Osteoblast (primary cell): Measurements from ENCODE around the gene IST1. TPM values are rescaled to one million over a fixed set of nuclear protein-coding genes. Genes with fewer than 3 reads are reported as not detected.

Experiments
- DNase-seq: peaks from one replicate; pipeline ENCODE4 v3.0.0; 2011; ENCODE audit warnings: low spot score, mixed read lengths; ENCODE audit not compliant: insufficient read length; ENCODE audit errors: missing footprints
- H2AFZ ChIP-seq: 2 replicates; pipeline ENCODE4 v1.6.0; 2011; ENCODE audit warnings: mild to moderate bottlenecking, low read length
- H3K27ac ChIP-seq: 2 replicates; pipeline ENCODE4 v1.5.1; 2011; ENCODE audit warnings: mild to moderate bottlenecking, low read depth, low read length, moderate library complexity
- H3K27me3 ChIP-seq: 2 replicates; pipeline ENCODE4 v1.6.0; 2012; ENCODE audit warnings: mild to moderate bottlenecking, control low read depth, inconsistent platforms, low read length, moderate library complexity; ENCODE audit not compliant: insufficient read depth
- H3K36me3 ChIP-seq: 2 replicates; pipeline ENCODE4 v1.5.1; 2011; ENCODE audit warnings: mild to moderate bottlenecking, low read length, control low read depth, moderate library complexity; ENCODE audit not compliant: insufficient read depth
- H3K4me1 ChIP-seq: 2 replicates; pipeline ENCODE4 v1.5.1; 2011; ENCODE audit warnings: mild to moderate bottlenecking, low read length, control low read depth, moderate library complexity; ENCODE audit not compliant: insufficient read depth
- H3K4me2 ChIP-seq: 2 replicates; pipeline ENCODE4 v1.6.0; 2011; ENCODE audit warnings: mild to moderate bottlenecking, low read length; ENCODE audit not compliant: insufficient read depth
- H3K4me3 ChIP-seq: fragments of 200-600 bp; sonication (generic); 3 replicates; pipeline ENCODE4 v1.5.1; 2012; ENCODE audit warnings: mild to moderate bottlenecking, low read length, inconsistent platforms; ENCODE audit not compliant: insufficient read depth
- H3K79me2 ChIP-seq: 2 replicates; pipeline ENCODE4 v1.6.0; 2012; ENCODE audit warnings: mild to moderate bottlenecking, low read length, control low read depth, inconsistent platforms; ENCODE audit not compliant: insufficient read depth
- H3K9me3 ChIP-seq: 2 replicates; pipeline ENCODE4 v1.5.1; 2011; ENCODE audit warnings: low read depth, low read length, control low read depth
- H4K20me1 ChIP-seq: 2 replicates; pipeline ENCODE4 v1.6.0; 2012; ENCODE audit warnings: mild to moderate bottlenecking, low read length, control low read depth; ENCODE audit not compliant: insufficient read depth
- CTCF ChIP-seq: IDR thresholded peaks from 2 replicates; pipeline ENCODE4 v1.5.1; 2011; ENCODE audit warnings: mild to moderate bottlenecking, low read depth, low read length, moderate library complexity; ENCODE audit errors: extremely low read depth
- total RNA-seq: library from RNA; depleted of rRNA; stranded (reverse); fragments of >200 nt; gene quantifications from 2 replicates; pipeline ENCODE4 v1.2.3, GENCODE V29; 2012

Gene IST1
- total RNA-seq, 1 donor, result 229 TPM

- H3K4me1 ChIP-seq, result peaks cover 11% of the 10 kb centered on the region
- peaks cover 24% of the 10 kb centered on the region for H4K20me1 ChIP-seq
- no peak for DNase-seq
- H3K4me2 ChIP-seq, result no peak overlapping the region
- H3K9me3 ChIP-seq, result no peaks in the 10 kb centered on the region
- no peaks in the 10 kb centered on the region for H3K27me3 ChIP-seq
- no peak overlapping the region for H3K4me3 ChIP-seq
- peaks cover 56% of the 10 kb centered on the region for H3K36me3 ChIP-seq
- peaks cover 61% of the 10 kb centered on the region for H3K79me2 ChIP-seq
- H3K27ac ChIP-seq, result no peak overlapping the region
- H2AFZ ChIP-seq, result no peak overlapping the region
- TF ChIP-seq CTCF, result no peak
Observed at GRCh38 chr16:71848622-71849021, 46.7 kb upstream of the IST1 start.

GRCh38 chr16:71851746-71852145 is 43.6 kb upstream of the IST1 start:
- Histone ChIP-seq H3K36me3 (peaks cover 66% of the 10 kb centered on the region), H3K9me3 (no peaks in the 10 kb centered on the region), H3K27ac (no peak overlapping the region), H3K4me3 (no peak overlapping the region), H3K79me2 (peaks cover 76% of the 10 kb centered on the region), H3K4me1 (peaks cover 8% of the 10 kb centered on the region), H3K4me2 (no peak overlapping the region), H4K20me1 (peaks cover 28% of the 10 kb centered on the region), H2AFZ (no peak overlapping the region), H3K27me3 (no peaks in the 10 kb centered on the region)
- DNase-seq, result no peak
- no peak for TF ChIP-seq CTCF

- H3K79me2 ChIP-seq, result peaks cover 72% of the 10 kb centered on the region
- peaks cover 66% of the 10 kb centered on the region for H3K36me3 ChIP-seq
- H3K4me1 ChIP-seq, result peaks cover 4% of the 10 kb centered on the region
Observed at GRCh38 chr16:71852158-71852557, 43.2 kb upstream of the IST1 start.

GRCh38 chr16:71852561-71852960 is 42.8 kb upstream of the IST1 start:
- Histone ChIP-seq H3K36me3 (peaks cover 64% of the 10 kb centered on the region), H3K4me1 (peaks cover under 1% of the 10 kb centered on the region), H3K27ac (no peak overlapping the region), H4K20me1 (peaks cover 20% of the 10 kb centered on the region), H3K4me3 (no peak overlapping the region), H3K9me3 (no peaks in the 10 kb centered on the region), H3K27me3 (no peaks in the 10 kb centered on the region), H3K4me2 (no peak overlapping the region), H3K79me2 (peaks cover 72% of the 10 kb centered on the region), H2AFZ (no peak overlapping the region)
- TF ChIP-seq CTCF, result no peak
- no peak for DNase-seq

More at GRCh38 chr16:71852158-71852557, 43.2 kb upstream of the IST1 start:
- no peak overlapping the region for H3K4me2 ChIP-seq
- H3K9me3 ChIP-seq, result no peaks in the 10 kb centered on the region
- H3K27ac ChIP-seq, result no peak overlapping the region
- no peaks in the 10 kb centered on the region for H3K27me3 ChIP-seq
- no peak overlapping the region for H3K4me3 ChIP-seq
- no peak for TF ChIP-seq CTCF
- no peak for DNase-seq
- H2AFZ ChIP-seq, result no peak overlapping the region
- H4K20me1 ChIP-seq, result peaks cover 24% of the 10 kb centered on the region
